Omental fat pad (tissue), 4 donors: Measurements from ENCODE around the gene POU2F1. TPM values are rescaled to one million over a fixed set of nuclear protein-coding genes. Genes with fewer than 3 reads are reported as not detected.

ENCODE experiments used
- ATAC-seq: fragments of 150-250 bp; one replicate; pipeline ENCODE4 v1.9.1; 2016; ENCODE audit warnings: mild to moderate bottlenecking, moderate library complexity; ENCODE audit not compliant: low FRiP score
- DNase-seq: peaks from one replicate; pipeline ENCODE4 v3.0.0-alpha.2; 2019; ENCODE audit warnings: low spot score
- CTCF ChIP-seq, 3 donors: fragments of 450-650 bp; IDR thresholded peaks; one replicate each; pipeline ENCODE4 v1.5.1; 2016 to 2017; ENCODE audit warnings: antibody characterized with exemption in 3 of 3, mild to moderate bottlenecking in 3 of 3, moderate library complexity in 2 of 3
- total RNA-seq, 4 donors: library from RNA; depleted of rRNA; stranded (reverse); fragments of >200 nt; gene quantifications; one replicate each; pipeline ENCODE4 v1.1.0, GENCODE V29; 2016

POU2F1 gene
- total RNA-seq, 4 donors from 2014 or later = 10.3 to 18.9 (median 13.5) TPM

GRCh38 chr1:167288390-167289074 lies 67.8 kb downstream of the POU2F1 start:
- DNase-seq = no peak
- TF ChIP-seq CTCF (IDR thresholded peaks at IDR 0.05) = no peak
- ATAC-seq = no peak

- no peak for TF ChIP-seq CTCF (IDR thresholded peaks at IDR 0.05)
- DNase-seq (no peak), ATAC-seq (no peak)
These were observed 68.4 kb downstream of the POU2F1 start for GRCh38 chr1:167289075-167289442.

- no peak for TF ChIP-seq CTCF (IDR thresholded peaks at IDR 0.05)
- no peak for DNase-seq
- no peak for ATAC-seq
These were observed 69.3 kb downstream of the POU2F1 start for GRCh38 chr1:167289966-167290365.

GRCh38 chr1:167291539-167292185 lies 71.0 kb downstream of the POU2F1 start:
- ATAC-seq (no peak), DNase-seq (no peak)
- no peak for TF ChIP-seq CTCF (IDR thresholded peaks at IDR 0.05)

- DNase-seq = no peak
- no peak for TF ChIP-seq CTCF (IDR thresholded peaks at IDR 0.05)
- ATAC-seq = no peak
These were observed 71.5 kb downstream of the POU2F1 start for GRCh38 chr1:167292216-167292615.

- no peak for TF ChIP-seq CTCF (IDR thresholded peaks at IDR 0.05)
- no peak for DNase-seq
- no peak for ATAC-seq
These were observed 72.4 kb downstream of the POU2F1 start for GRCh38 chr1:167293057-167293456.

- no peak for TF ChIP-seq CTCF (IDR thresholded peaks at IDR 0.05)
- DNase-seq (no peak), ATAC-seq (no peak)
These were observed 73.8 kb downstream of the POU2F1 start for GRCh38 chr1:167294528-167294927.
